ENCODE results near the gene CAMSAP1. TPM values are rescaled to one million over a fixed set of nuclear protein-coding genes. Genes with fewer than 3 reads are reported as not detected.

Gene CAMSAP1
- total and polyA plus RNA-seq, 2 of the 4 experiments (the other 2 are of a cell fraction) = 8.2 to 19.5 TPM

DNA sequence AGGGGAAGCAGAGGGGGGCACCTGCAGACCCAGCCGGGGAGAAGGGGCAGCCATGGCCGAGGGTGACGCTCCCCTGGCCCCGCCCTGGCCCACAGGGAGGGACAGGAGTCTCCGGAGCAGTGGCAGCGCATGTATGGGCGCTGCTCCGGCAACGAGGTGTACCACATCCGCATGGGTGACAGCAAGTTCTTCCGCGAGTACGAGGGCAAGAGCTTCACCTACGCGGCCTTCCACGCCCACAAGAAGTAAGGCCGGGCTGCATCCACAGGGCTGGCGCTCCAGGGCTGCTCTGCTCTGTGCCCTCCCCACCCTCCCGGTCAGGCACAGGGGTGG is 137.2 kb downstream of the CAMSAP1 start:
- H3K4me2 ChIP-seq (ENCODE audit: low read depth, low read length) = no peak overlapping the region
- POLR2A ChIA-PET (ENCODE audit: unreplicated experiment) = no interaction called here
- no peaks in the 10 kb centered on the region for H3K4me1 ChIP-seq (ENCODE audit: control insufficient read depth, insufficient read depth, low read length)
- no peak overlapping the region for H3K23ac ChIP-seq (ENCODE audit: low read depth, low read length)
- ATAC-seq (ENCODE audit: low read depth) (no peak), DNase-seq (no peak)
- no peak overlapping the region for H4K91ac ChIP-seq (ENCODE audit: insufficient read depth, low read depth, low read length)
- no peaks in the 10 kb centered on the region for H3K36me3 ChIP-seq (ENCODE audit: control insufficient read depth, insufficient read depth, low read length)
- peaks cover 2% of the 10 kb centered on the region; the same call in 1 of the 2 replicates for H3K27me3 ChIP-seq (ENCODE audit: control insufficient read depth, insufficient read depth, low read length)
- H3K18ac ChIP-seq (ENCODE audit: low read depth, low read length) = no peak overlapping the region
- peaks cover 5% of the 10 kb centered on the region; the same call in 1 of the 2 replicates for H3K9me1 ChIP-seq (ENCODE audit: insufficient read depth, low read length)
- no peak overlapping the region for H2BK120ac ChIP-seq (ENCODE audit: low read depth, low read length)
- in situ Hi-C loops (cut with MboI; ENCODE audit: low sequenced_read_pairs) (no loop called here), dilution Hi-C loops (cut with HindIII; ENCODE audit: low sequenced_read_pairs, unreplicated experiment) (no loop called here), intact Hi-C loops (cut with micrococcal nuclease) (no loop called here)
- no peak overlapping the region for H2BK15ac ChIP-seq (ENCODE audit: low read depth, low read length)
- H3K4ac ChIP-seq (ENCODE audit: low read depth, low read length) = no peak overlapping the region
- TF ChIP-seq, protein P1, sequence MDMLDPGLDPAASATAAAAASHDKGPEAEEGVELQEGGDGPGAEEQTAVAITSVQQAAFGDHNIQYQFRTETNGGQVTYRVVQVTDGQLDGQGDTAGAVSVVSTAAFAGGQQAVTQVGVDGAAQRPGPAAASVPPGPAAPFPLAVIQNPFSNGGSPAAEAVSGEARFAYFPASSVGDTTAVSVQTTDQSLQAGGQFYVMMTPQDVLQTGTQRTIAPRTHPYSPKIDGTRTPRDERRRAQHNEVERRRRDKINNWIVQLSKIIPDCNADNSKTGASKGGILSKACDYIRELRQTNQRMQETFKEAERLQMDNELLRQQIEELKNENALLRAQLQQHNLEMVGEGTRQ (IDR thresholded peaks at IDR 0.05; ENCODE audit: low read depth, low read length) = no peak
- TF ChIP-seq, protein P2, sequence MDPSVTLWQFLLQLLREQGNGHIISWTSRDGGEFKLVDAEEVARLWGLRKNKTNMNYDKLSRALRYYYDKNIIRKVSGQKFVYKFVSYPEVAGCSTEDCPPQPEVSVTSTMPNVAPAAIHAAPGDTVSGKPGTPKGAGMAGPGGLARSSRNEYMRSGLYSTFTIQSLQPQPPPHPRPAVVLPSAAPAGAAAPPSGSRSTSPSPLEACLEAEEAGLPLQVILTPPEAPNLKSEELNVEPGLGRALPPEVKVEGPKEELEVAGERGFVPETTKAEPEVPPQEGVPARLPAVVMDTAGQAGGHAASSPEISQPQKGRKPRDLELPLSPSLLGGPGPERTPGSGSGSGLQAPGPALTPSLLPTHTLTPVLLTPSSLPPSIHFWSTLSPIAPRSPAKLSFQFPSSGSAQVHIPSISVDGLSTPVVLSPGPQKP (IDR thresholded peaks at IDR 0.05; ENCODE audit: borderline replicate concordance, low read depth, low read length) = no peak
- no peak for TF ChIP-seq CHD1 (IDR thresholded peaks at IDR 0.05; ENCODE audit: low read depth, low read length)
- TF ChIP-seq, protein P3, sequence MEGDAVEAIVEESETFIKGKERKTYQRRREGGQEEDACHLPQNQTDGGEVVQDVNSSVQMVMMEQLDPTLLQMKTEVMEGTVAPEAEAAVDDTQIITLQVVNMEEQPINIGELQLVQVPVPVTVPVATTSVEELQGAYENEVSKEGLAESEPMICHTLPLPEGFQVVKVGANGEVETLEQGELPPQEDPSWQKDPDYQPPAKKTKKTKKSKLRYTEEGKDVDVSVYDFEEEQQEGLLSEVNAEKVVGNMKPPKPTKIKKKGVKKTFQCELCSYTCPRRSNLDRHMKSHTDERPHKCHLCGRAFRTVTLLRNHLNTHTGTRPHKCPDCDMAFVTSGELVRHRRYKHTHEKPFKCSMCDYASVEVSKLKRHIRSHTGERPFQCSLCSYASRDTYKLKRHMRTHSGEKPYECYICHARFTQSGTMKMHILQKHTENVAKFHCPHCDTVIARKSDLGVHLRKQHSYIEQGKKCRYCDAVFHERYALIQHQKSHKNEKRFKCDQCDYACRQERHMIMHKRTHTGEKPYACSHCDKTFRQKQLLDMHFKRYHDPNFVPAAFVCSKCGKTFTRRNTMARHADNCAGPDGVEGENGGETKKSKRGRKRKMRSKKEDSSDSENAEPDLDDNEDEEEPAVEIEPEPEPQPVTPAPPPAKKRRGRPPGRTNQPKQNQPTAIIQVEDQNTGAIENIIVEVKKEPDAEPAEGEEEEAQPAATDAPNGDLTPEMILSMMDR (conservative IDR thresholded peaks at IDR 0.05; ENCODE audit: low read depth, low read length) = no peak
- TF ChIP-seq MXI1 (IDR thresholded peaks at IDR 0.05; ENCODE audit: borderline replicate concordance, low read depth, low read length) = no peak
- no peak for TF ChIP-seq RAD21 (IDR thresholded peaks at IDR 0.05; ENCODE audit: low read length)
- no peak for TF ChIP-seq SMC3 (IDR thresholded peaks at IDR 0.05; ENCODE audit: low read depth, low read length)
- TF ChIP-seq POLR2A (IDR thresholded peaks at IDR 0.05; ENCODE audit: low read depth, low read length) = no peak
- TF ChIP-seq RFX5 (IDR thresholded peaks at IDR 0.05; ENCODE audit: low read depth, low read length) = no peak
- TF ChIP-seq RCOR1 (IDR thresholded peaks at IDR 0.05; ENCODE audit: insufficient replicate concordance, low read length) = no peak
- TF ChIP-seq FOS (IDR thresholded peaks at IDR 0.05; ENCODE audit: low read depth, low read length) = no peak
- no peak for TF ChIP-seq BHLHE40 (IDR thresholded peaks at IDR 0.05; ENCODE audit: low read depth, low read length)
- TF ChIP-seq NFE2L2 (IDR thresholded peaks at IDR 0.05; ENCODE audit: low read depth, low read length) = no peak
- no peak for TF ChIP-seq MAZ (IDR thresholded peaks at IDR 0.05; ENCODE audit: borderline replicate concordance, low read depth, low read length)
- TF ChIP-seq MAFK (IDR thresholded peaks at IDR 0.05; ENCODE audit: low read depth, low read length) = no peak
- no peak for TF ChIP-seq CEBPB (IDR thresholded peaks at IDR 0.05; ENCODE audit: low read depth, low read length)
- no peak overlapping the region for H3K14ac ChIP-seq (replicated peaks; ENCODE audit: low read depth, low read length)
- H3K27ac ChIP-seq (ENCODE audit: insufficient read depth, low read length) = no peak overlapping the region
- H3K4me3 ChIP-seq (ENCODE audit: insufficient read depth, low read depth, low read length) = no peak overlapping the region
- H2BK20ac ChIP-seq (ENCODE audit: low read depth, low read length) = no peak overlapping the region
- H3K9me3 ChIP-seq (ENCODE audit: control insufficient read depth, insufficient read depth, low read length) = peaks cover 16% of the 10 kb centered on the region
- no peak overlapping the region for H2BK5ac ChIP-seq (ENCODE audit: low read depth, low read length, poor library complexity, severe bottlenecking)
- WGBS, 2 experiments (ENCODE audit: extremely low coverage in 2 of 2, insufficient read length in 1 of 2) = 68% methylated on average over 6 of the region's 19 CpGs; no CpG with 5 or more reads in 1 of the 2 experiments
- no peaks in the 10 kb centered on the region for H3K79me1 ChIP-seq (ENCODE audit: low read depth in 1 of 2, low read length in 2 of 2)
- CTCF ChIA-PET = no interaction called here
- no peak overlapping the region for H4K5ac ChIP-seq (ENCODE audit: low read depth, low read length)
- no peak overlapping the region for H2AK5ac ChIP-seq (ENCODE audit: low read depth, low read length)
- H4K8ac ChIP-seq (ENCODE audit: low read depth in 2 of 2, low read length in 2 of 2) = no peak overlapping the region
- H2AFZ ChIP-seq (replicated peaks; ENCODE audit: low read length, poor library complexity) = no peak overlapping the region
- no peak overlapping the region for H3K56ac ChIP-seq (ENCODE audit: extremely low read depth, insufficient read depth, low read length)
- no peak overlapping the region for H3K9ac ChIP-seq (ENCODE audit: low read depth, low read length)
- no peak overlapping the region for H2AK9ac ChIP-seq (replicated peaks; ENCODE audit: low read depth, low read length, poor library complexity)
- BruUV-seq (replicated peaks) = no TSS peak
- no peaks in the 10 kb centered on the region for H4K20me1 ChIP-seq (ENCODE audit: insufficient read depth, low read length)

Data from IMR-90 (cell line).